Measurements from ENCODE around the gene PKDREJ.

GRCh38 chr22:46290121-46290842 is 27.1 kb upstream of the PKDREJ start:
- TF ChIP-seq CTCF (IDR thresholded peaks at IDR 0.05) (no peak), POLR2A (IDR thresholded peaks at IDR 0.05) (no peak), POLR2AphosphoS5 (IDR thresholded peaks at IDR 0.05) (no peak)

Data from prostate gland (tissue), 2 donors.